IPS-NIHi11 (cell line): ENCODE measurements around the gene COL11A2.
A peak's percentile ranks its signal among the peaks of the same experiment; 100 is the strongest.

Experiments
- DNase-seq: peaks from one replicate; pipeline ENCODE4 v3.0.0; 2012; ENCODE audit warnings: mixed read lengths, low spot score

COL11A2 gene

DNA sequence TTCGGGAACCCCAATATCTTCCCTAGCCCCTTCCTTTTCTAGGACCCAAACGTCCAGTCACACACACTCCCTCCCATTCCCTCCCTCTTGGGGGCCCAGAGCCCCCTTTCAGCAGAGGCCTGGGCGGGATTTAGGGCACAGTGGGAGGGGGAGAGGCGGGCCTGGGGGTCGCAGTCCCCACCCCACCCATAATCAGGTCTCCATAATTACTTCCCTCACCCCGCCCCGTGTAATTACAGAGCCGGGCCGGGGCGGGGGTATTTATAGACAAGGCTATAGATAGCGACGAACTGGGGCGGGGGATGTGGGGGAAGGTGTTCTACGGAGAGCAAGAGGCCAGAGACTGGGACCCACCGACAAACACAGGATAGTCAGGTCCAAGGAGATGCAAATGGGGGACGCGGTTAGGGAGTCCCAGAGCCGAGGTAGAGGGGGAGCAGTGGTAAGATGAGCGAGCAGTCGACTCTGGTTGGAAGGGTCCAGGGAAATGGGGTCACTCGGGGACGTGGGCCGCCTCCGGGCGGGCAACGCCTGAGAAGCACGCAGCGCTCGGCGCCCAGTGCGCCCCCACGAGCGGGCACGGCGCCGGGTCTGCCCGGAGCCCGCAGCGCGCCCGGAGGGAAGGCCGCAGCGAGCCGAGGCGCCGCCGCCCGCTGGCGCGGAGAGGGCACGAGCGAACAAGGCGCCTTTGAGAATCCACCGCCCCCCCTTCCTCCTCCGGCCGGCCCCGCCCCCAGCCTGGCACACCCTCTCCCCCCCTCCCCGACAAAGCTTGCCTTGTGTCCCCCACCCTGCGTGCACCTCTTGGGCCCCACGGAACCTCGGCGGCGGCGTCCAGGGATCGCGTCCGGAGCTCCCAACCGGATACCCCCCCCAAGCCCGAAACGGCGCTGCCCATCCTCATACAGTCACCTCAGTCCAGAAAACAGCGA, 670 bp upstream of the COL11A2 start:
- DNase-seq, result peak; percentile 69

DNA sequence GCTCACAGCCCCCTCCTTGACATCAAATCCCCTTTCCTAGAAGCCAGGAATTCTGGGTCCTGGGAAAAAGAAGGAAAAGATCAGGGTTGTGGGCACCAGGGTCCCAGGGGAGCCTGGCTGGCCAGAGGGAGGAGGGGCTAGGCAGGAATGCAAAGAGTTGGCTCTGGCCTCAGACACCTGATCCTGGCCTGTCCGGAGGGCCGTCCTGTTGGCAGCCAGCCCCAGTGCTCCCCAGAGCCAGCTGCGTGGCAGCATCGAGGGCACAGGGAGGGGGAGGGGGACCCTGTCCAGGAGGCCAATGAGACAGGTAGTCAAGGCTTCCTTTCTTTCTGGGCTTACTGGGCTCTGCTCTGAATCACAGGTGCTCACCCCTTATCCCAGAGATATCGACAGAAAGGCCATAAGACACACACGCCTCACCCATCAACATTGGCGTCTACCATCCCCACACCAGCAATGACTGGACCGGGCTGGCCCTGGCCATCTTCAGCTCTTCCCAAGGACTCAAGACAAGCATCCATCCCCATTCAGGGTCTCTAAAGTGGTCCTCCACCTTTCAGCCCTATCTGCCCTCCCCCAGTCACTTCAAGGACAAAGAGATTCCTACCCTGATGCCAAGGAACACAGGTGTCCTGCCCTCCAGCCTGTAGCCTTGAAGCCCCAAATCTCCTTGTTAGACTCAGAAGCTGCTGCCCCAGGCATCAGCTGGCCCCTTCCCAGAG, 723 bp downstream of the COL11A2 start:
- DNase-seq, result peak; percentile 62

DNA sequence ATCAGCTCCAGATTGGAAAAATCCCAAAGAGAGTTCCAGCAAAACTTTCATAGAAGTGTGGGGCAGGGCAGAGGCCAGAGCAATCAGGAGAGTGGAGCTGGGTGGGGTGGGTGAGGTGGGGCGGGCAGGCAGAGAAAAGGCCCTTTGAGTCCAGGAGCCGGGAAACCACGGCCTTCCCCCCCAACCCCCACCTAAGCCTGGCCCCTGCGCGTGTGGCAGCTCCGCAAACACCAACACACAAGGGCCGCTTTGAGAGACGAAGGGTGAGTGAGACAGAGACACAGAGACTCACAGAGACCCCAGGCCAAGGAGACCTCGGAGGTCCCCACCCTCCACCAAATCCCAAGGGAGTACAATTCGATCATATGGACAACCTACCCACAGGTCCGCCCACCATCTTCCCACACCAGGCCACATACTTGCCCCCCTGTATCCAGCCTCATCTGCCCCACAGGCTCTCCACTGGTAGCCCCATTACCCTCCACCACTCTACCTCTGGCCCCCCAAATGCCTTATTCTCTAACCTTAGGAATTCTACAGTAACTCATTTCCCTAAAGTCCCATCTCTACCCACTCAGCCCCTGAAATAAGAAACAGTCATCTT, 1.7 kb downstream of the COL11A2 start:
- DNase-seq, result no peak

GRCh38 chr6:33189625-33190448, 2.4 kb downstream of the COL11A2 start:
- DNase-seq, result no peak

DNA sequence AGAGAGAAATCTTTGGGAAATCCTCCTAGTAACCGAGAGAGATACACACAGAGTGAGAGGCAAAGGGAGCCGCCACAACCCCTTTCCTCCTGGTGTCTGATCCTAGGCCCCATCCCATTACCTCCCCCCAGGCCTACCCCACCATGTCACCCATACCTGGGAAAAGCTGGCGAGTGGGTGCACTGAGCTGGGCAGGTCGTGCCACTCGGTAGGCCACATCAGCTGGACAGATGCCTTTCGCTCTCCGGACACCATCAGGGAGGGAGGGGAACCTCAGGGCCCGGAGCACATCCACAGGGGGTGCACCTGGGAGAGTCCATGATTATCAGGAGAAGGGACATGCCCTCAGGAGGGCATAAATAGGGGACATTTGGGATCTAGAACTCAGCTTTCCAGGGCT, 3.1 kb downstream of the COL11A2 start:
- DNase-seq, result no peak

DNA sequence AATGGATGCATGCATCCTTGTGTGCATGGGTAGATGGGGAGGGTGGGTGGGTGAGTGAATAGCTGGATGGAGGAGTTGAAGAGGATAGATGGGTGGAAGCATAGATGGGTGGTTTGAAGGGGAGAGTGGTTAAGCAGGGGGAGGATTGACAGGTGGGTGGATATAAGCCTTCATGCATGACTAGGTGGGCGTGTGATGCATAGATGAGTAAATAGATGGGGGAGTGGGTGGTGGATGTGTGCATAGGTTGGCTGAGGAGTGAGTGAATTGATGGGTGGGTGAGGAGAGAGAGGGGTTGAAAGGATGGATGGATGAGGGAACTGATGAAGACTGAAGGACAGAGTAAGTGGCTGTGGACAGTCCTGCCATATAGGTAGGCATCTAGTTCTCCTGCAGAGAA, 4.5 kb downstream of the COL11A2 start:
- DNase-seq, result no peak

DNA sequence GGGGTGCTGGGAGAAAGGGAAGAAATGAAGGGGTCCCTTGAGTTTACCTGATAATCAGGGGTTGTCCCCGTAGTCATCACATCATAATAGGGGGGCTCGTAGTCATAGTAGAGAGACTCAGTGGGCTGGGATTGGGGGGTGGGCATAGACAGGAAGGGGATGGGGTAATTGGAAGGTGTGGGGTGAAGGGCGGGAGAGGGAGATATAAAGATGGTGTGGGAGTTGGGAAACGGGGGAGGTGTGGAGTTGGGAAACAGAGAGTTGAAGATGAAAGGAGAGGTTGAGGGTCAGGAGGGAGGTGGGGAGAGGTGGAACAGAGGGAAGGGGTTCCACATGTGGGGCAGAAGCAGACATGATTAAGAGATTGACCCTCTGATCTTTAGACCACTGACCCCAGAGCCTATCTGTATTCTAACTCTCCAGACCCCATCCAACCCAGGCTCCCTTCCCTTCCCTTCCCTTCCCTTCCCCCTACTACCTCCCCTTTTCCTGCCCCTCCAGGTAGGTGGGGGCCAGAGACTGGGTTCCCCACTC, 6.5 kb downstream of the COL11A2 start:
- no peak for DNase-seq

GRCh38 chr6:33185190-33185589, 7.1 kb downstream of the COL11A2 start:
- DNase-seq, result no peak

GRCh38 chr6:33183071-33183683, 9.1 kb downstream of the COL11A2 start:
- no peak for DNase-seq

- DNase-seq, result no peak
Measured at GRCh38 chr6:33181141-33181540, 11.1 kb downstream of the COL11A2 start.

DNA sequence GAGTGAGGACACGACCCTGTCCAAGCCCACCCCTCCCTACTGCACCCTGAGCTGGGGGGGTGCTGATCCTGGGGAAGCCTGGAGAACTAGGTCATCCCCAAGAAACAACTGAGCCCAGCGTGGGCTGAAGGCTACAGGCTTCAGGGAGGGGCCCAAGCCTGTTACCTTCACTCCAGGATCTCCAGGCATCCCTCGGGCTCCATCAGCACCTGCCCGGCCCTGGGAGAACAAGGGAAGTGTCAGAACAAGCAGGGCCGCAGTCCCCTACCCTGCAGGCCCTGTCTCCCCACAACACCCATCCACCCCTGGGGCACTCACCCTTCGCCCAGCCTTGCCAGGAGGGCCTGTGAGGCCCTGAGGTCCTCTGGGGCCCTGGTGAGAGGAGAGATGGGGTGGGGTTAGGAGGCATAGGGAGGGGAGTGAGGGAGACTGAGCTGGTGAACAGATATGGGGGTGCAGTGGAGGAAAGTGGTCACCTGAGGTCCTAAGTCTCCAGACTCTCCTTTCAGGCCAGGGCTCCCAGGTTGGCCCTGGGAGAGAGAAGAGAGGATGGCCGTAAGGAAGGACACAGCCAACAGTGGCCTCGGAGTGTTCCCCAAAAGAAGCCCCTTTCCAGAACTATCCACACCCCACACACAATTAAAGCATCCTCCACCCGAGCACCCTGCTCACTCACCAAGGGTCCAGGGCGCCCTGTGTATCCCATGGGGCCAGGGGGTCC, 13.4 kb downstream of the COL11A2 start:
- no peak for DNase-seq

GRCh38 chr6:33177552-33178446, 14.5 kb downstream of the COL11A2 start:
- no peak for DNase-seq

DNA sequence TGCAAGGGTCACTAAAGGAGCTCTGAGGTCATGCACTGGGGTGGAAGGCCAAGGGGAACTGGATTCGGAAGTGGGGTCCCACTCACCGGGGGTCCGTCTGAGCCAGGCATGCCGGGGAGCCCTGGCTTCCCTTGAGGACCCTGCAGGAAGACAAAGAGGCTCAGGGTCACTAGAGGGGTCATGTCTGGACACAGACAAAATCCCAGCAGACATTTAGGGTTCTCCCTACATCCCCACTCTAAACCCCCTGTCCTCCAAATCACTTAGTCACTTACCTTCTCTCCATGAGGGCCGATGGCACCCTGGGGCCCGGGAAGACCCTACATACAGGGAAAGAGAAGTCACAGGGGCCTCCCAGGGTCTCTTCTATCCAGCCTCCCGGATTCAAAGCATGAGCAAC, 15.4 kb downstream of the COL11A2 start:
- DNase-seq, result no peak

GRCh38 chr6:33175436-33176069, 16.7 kb downstream of the COL11A2 start:
- DNase-seq, result no peak

- DNase-seq, result no peak
Measured at GRCh38 chr6:33174784-33175183, 17.5 kb downstream of the COL11A2 start.

GRCh38 chr6:33173535-33174180, 18.6 kb downstream of the COL11A2 start:
- no peak for DNase-seq

DNA sequence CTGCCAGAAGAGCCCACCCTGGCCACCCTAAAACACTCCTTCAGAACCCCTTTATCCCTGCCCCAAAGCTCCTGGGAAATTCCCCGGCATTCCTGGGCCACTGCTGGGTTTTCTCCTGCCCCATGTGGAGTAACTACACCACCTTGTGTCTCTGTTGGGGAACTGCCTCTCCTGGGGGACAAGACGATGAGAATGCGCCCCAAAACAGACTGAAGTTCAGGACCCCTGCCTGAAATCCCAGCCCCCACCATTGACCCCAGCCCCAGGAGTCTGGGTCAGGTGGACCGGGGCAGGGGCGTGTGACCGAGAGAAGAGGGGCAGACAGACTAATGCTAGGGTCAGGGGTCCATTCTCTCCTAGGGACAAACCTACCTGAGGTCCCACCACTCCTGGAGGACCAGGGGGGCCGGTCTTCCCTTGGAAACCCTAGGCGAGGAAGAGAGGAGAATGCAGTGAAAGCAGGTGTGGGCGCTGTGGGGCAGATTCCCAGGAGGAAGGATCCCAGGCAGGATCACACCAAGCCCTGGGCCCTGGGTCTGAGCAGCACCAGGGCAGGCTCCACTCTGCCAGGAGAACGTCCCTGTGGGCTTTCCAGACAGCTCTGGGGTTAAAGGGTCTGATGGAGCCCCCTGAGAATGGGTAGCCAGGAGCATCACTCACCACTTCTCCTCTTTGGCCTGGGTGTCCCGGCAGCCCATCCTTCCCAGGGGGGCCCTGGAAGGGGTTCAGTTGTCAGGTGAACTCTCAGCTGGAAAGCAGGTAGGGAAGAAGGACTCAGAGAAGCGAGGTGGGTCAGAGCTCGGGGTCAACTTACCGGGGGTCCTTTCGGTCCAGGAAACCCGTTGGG, 19.4 kb downstream of the COL11A2 start:
- DNase-seq, result peak; percentile 86
